Mammary epithelial cell (primary cell): ENCODE data around the gene UGP2.

Experiments used
- EZH2 ChIP-seq: IDR thresholded peaks from 2 replicates; pipeline ENCODE4 v1.6.1; 2012; ENCODE audit warnings: low read length, inconsistent platforms, borderline replicate concordance
- TF ChIP-seq, protein P1 (sequence below), 2 donors: IDR thresholded peaks in 1 of 2; conservative IDR thresholded peaks in 1 of 2; 2 replicates each; pipeline ENCODE4 v1.5.1; 2011 to 2012; ENCODE audit warnings: inconsistent platforms in 2 of 2, low read length in 2 of 2, mild to moderate bottlenecking in 2 of 2, control low read depth in 1 of 2, low read depth in 1 of 2; ENCODE audit not compliant: insufficient read depth in 1 of 2; ENCODE audit errors: extremely low read depth in 1 of 2

DNA sequence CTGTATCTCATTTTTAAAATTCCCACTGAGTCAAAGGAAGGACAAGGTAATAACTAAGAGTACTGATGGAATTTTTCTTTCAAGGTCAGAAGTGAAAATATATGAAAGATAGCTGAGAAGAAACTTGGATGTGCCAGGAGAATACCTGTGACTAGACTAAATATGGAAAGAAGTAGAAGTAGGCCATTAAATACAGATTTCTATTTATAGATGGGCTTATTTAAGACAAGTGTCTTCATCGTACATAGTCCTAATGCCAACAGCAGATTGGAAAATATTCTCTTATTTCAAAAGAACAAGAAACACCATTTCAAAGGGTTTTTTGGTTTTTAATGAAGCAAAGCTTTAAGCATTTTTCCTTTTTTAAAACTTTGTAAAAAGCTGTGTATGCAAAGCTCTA is 22.0 kb downstream of the UGP2 start:
- no peak for TF ChIP-seq EZH2
- TF ChIP-seq, protein P1, sequence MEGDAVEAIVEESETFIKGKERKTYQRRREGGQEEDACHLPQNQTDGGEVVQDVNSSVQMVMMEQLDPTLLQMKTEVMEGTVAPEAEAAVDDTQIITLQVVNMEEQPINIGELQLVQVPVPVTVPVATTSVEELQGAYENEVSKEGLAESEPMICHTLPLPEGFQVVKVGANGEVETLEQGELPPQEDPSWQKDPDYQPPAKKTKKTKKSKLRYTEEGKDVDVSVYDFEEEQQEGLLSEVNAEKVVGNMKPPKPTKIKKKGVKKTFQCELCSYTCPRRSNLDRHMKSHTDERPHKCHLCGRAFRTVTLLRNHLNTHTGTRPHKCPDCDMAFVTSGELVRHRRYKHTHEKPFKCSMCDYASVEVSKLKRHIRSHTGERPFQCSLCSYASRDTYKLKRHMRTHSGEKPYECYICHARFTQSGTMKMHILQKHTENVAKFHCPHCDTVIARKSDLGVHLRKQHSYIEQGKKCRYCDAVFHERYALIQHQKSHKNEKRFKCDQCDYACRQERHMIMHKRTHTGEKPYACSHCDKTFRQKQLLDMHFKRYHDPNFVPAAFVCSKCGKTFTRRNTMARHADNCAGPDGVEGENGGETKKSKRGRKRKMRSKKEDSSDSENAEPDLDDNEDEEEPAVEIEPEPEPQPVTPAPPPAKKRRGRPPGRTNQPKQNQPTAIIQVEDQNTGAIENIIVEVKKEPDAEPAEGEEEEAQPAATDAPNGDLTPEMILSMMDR (conservative IDR thresholded peaks at IDR 0.05 in 1 of 2, IDR thresholded peaks at IDR 0.05 in 1 of 2; ENCODE audit: extremely low read depth in 1 of 2, insufficient read depth in 1 of 2, low read depth in 1 of 2, low read length in 2 of 2) = no peak
